IMR-90 (cell line): ENCODE data around the gene TMCC1. TPM values are rescaled to one million over a fixed set of nuclear protein-coding genes. Genes with fewer than 3 reads are reported as not detected.

Experiments
- ATAC-seq: fragments of 200-7000 bp; cut with Tn5 transposase; 2 replicates; pipeline ENCODE4 v1.9.1; 2020; ENCODE audit warnings: low read depth, mild to moderate bottlenecking, moderate library complexity
- BruUV-seq: library from RNA; stranded (reverse); fragments of 400-500 nt; replicated peaks from 2 replicates; lab custom pipeline; 2021; lab: Mats Ljungman, UMichigan
- CTCF ChIA-PET: fragments of 300-600 bp; formaldehyde crosslinking; extraction: SDS; loops from one replicate; lab custom pipeline; 2021; ENCODE audit warnings: antibody characterized with exemption; lab: Yijun Ruan, JAX
- POLR2A ChIA-PET: fragments of 300-600 bp; sonication (Branson Sonifier 250); formaldehyde crosslinking; loops from one replicate; lab custom pipeline; 2022; ENCODE audit warnings: antibody characterized with exemption; ENCODE audit not compliant: unreplicated experiment; lab: Charles Lee
- DNase-seq: peaks from one replicate; pipeline ENCODE4 v3.0.0; 2013
- H2AFZ ChIP-seq: replicated peaks from 2 replicates; pipeline ENCODE3; 2013; ENCODE audit warnings: low read length, mild to moderate bottlenecking; ENCODE audit not compliant: poor library complexity
- H2AK5ac ChIP-seq: 2 replicates; pipeline ENCODE4 v1.6.1; 2013; ENCODE audit warnings: low read depth, low read length, inconsistent platforms
- H2AK9ac ChIP-seq: replicated peaks from 2 replicates; pipeline ENCODE3; 2013; ENCODE audit warnings: mild to moderate bottlenecking, low read depth, low read length, moderate library complexity; ENCODE audit not compliant: poor library complexity
- H2BK120ac ChIP-seq: 2 replicates; pipeline ENCODE4 v1.6.1; 2013; ENCODE audit warnings: low read depth, low read length, inconsistent platforms
- H2BK15ac ChIP-seq: 3 replicates; pipeline ENCODE4 v1.6.1; 2013; ENCODE audit warnings: low read depth, low read length, inconsistent platforms
- H2BK20ac ChIP-seq: 2 replicates; pipeline ENCODE4 v1.6.1; 2013; ENCODE audit warnings: low read depth, mild to moderate bottlenecking, inconsistent platforms, low read length, moderate library complexity
- H2BK5ac ChIP-seq: 2 replicates; pipeline ENCODE4 v1.6.1; 2013; ENCODE audit warnings: mild to moderate bottlenecking, low read depth, low read length, inconsistent platforms; ENCODE audit not compliant: poor library complexity, severe bottlenecking
- H3K14ac ChIP-seq: replicated peaks from 2 replicates; pipeline ENCODE4 v1.6.1; 2013; ENCODE audit warnings: low read depth, low read length, inconsistent platforms
- H3K18ac ChIP-seq: 2 replicates; pipeline ENCODE4 v1.6.1; 2013; ENCODE audit warnings: low read depth, low read length, control low read depth
- H3K23ac ChIP-seq: 2 replicates; pipeline ENCODE4 v1.6.1; 2013; ENCODE audit warnings: low read depth, low read length, inconsistent platforms
- H3K27ac ChIP-seq: 2 replicates; pipeline ENCODE4 v1.5.1; 2013; ENCODE audit warnings: mild to moderate bottlenecking, control low read depth, low read length; ENCODE audit not compliant: insufficient read depth
- H3K27me3 ChIP-seq: 2 replicates; pipeline ENCODE4 v1.6.1; 2013; ENCODE audit warnings: low read length; ENCODE audit not compliant: control insufficient read depth, insufficient read depth
- H3K36me3 ChIP-seq: 2 replicates; pipeline ENCODE4 v1.6.1; 2013; ENCODE audit warnings: low read length, mixed read lengths; ENCODE audit not compliant: control insufficient read depth, insufficient read depth
- H3K4ac ChIP-seq: 2 replicates; pipeline ENCODE4 v1.6.1; 2013; ENCODE audit warnings: low read depth, low read length, inconsistent platforms
- H3K4me1 ChIP-seq: 2 replicates; pipeline ENCODE4 v1.6.1; 2013; ENCODE audit warnings: low read length, mixed read lengths; ENCODE audit not compliant: control insufficient read depth, insufficient read depth
- H3K4me2 ChIP-seq: 2 replicates; pipeline ENCODE4 v1.6.1; 2013; ENCODE audit warnings: low read depth, mild to moderate bottlenecking, control low read depth, low read length, moderate library complexity
- H3K4me3 ChIP-seq: 2 replicates; pipeline ENCODE4 v1.5.1; 2013; ENCODE audit warnings: low read depth, mild to moderate bottlenecking, control low read depth, low read length, moderate library complexity; ENCODE audit not compliant: insufficient read depth
- H3K56ac ChIP-seq: 2 replicates; pipeline ENCODE4 v1.6.1; 2013; ENCODE audit warnings: low read length, inconsistent platforms; ENCODE audit not compliant: insufficient read depth; ENCODE audit errors: extremely low read depth
- H3K79me1 ChIP-seq, 2 experiments: 2 replicates each; pipeline ENCODE4 v1.6.1; 2013; ENCODE audit warnings: low read length in 2 of 2, inconsistent platforms in 1 of 2, low read depth in 1 of 2
- H3K9ac ChIP-seq: 2 replicates; pipeline ENCODE4 v1.6.1; 2013; ENCODE audit warnings: low read depth, low read length, control low read depth
- H3K9me1 ChIP-seq: 2 replicates; pipeline ENCODE4 v1.6.1; 2013; ENCODE audit warnings: low read length, inconsistent platforms; ENCODE audit not compliant: insufficient read depth
- H3K9me3 ChIP-seq: 2 replicates; pipeline ENCODE4 v1.6.1; 2013; ENCODE audit warnings: low read length; ENCODE audit not compliant: control insufficient read depth, insufficient read depth
- H4K20me1 ChIP-seq: 2 replicates; pipeline ENCODE4 v1.6.1; 2013; ENCODE audit warnings: low read length, inconsistent platforms; ENCODE audit not compliant: insufficient read depth
- H4K5ac ChIP-seq: 2 replicates; pipeline ENCODE4 v1.6.1; 2013; ENCODE audit warnings: mild to moderate bottlenecking, low read depth, low read length, control low read depth
- H4K8ac ChIP-seq, 2 experiments: 2 replicates each; pipeline ENCODE4 v1.6.1; 2013; ENCODE audit warnings: low read depth in 2 of 2, low read length in 2 of 2, control low read depth in 1 of 2, inconsistent platforms in 1 of 2
- H4K91ac ChIP-seq: 2 replicates; pipeline ENCODE4 v1.6.1; 2013; ENCODE audit warnings: low read depth, low read length, inconsistent platforms; ENCODE audit not compliant: insufficient read depth
- CHD1 ChIP-seq: IDR thresholded peaks from 2 replicates; pipeline ENCODE4 v1.6.1; 2012; ENCODE audit warnings: low read depth, low read length, improper control_type of control experiment
- CTCF ChIP-seq: conservative IDR thresholded peaks from 2 replicates; pipeline ENCODE4 v1.5.1; 2012; ENCODE audit warnings: mild to moderate bottlenecking, low read depth, low read length, improper control_type of control experiment
- FOS ChIP-seq: fragments of 150-350 bp; IDR thresholded peaks from 2 replicates; pipeline ENCODE4 v1.6.1; 2016; ENCODE audit warnings: low read depth, low read length
- MAFK ChIP-seq: IDR thresholded peaks from 2 replicates; pipeline ENCODE4 v1.6.1; 2012; ENCODE audit warnings: low read depth, low read length, improper control_type of control experiment
- MXI1 ChIP-seq: IDR thresholded peaks from 2 replicates; pipeline ENCODE4 v1.6.1; 2012; ENCODE audit warnings: low read depth, mild to moderate bottlenecking, low read length, moderate library complexity, borderline replicate concordance
- POLR2A ChIP-seq: IDR thresholded peaks from 2 replicates; pipeline ENCODE4 v1.6.1; 2012; ENCODE audit warnings: mild to moderate bottlenecking, low read depth, low read length
- RAD21 ChIP-seq: IDR thresholded peaks from 2 replicates; pipeline ENCODE4 v1.6.1; 2012; ENCODE audit warnings: low read length, improper control_type of control experiment
- RFX5 ChIP-seq: IDR thresholded peaks from 2 replicates; pipeline ENCODE4 v1.8.0; 2012; ENCODE audit warnings: low read depth, mild to moderate bottlenecking, low read length, moderate library complexity
- SMC3 ChIP-seq: fragments of 150-350 bp; IDR thresholded peaks from 2 replicates; pipeline ENCODE4 v1.6.1; 2016; ENCODE audit warnings: low read depth, mild to moderate bottlenecking, antibody characterized with exemption, low read length, moderate library complexity
- WGBS, 2 experiments: methylation state at CpG; one replicate each; pipeline versions ENCODE4 v1.1.5 to v1.1.7; 2013; ENCODE audit warnings: missing lambda C conversion rate in 2 of 2; ENCODE audit not compliant: insufficient read length in 1 of 2; ENCODE audit errors: extremely low coverage in 2 of 2; 5-methylcytosine and 5-hydroxymethylcytosine counted together
- dilution Hi-C: fragments of 300-500 bp; cut with HindIII; formaldehyde crosslinking; loops from one replicate; pipeline ENCODE4 v1.14.3; 2018; ENCODE audit warnings: low sequenced_read_pairs; ENCODE audit not compliant: unreplicated experiment
- in situ Hi-C: fragments of 300-500 bp; cut with MboI; formaldehyde crosslinking; loops from 3 replicates; pipeline ENCODE4 v1.14.3; 2019; ENCODE audit warnings: low sequenced_read_pairs, inconsistent platforms, mixed read lengths
- intact Hi-C: fragments of 100-400 bp; cut with micrococcal nuclease; formaldehyde crosslinking; loops from 2 replicates; pipeline ENCODE4 v1.10.0; 2022
- polyA plus RNA-seq, 3 experiments: library from polyadenylated mRNA; depleted of rRNA; stranded (reverse); fragments of >200 nt; gene quantifications; 2 replicates each; pipeline ENCODE4 v1.2.3, GENCODE V29; 2012; ENCODE audit warnings: low replicate concordance in 1 of 3
- total RNA-seq: library from RNA; depleted of rRNA; stranded (reverse); fragments of >200 nt; gene quantifications from 2 replicates; pipeline ENCODE4 v1.2.3, GENCODE V29; 2012

Gene TMCC1
- total and polyA plus RNA-seq, 2 of the 4 experiments (the other 2 are of a cell fraction), result 5.0 to 7.3 TPM

- TF ChIP-seq MAFK, result no peak
Observed at GRCh38 chr3:129623447-129624118, 269.9 kb downstream of the TMCC1 start (continued).

GRCh38 chr3:129622933-129623332 is 270.6 kb downstream of the TMCC1 start:
- no peak overlapping the region; the same call in 1 of the 2 replicates for H3K4ac ChIP-seq
- in situ Hi-C loops, result loop anchor here (25.0 kb wide), 1 partner anchor 236 kb away; no protein-coding TSS in a partner anchor
- no peak overlapping the region for H3K18ac ChIP-seq
- no peak overlapping the region for H3K4me3 ChIP-seq
- no peak overlapping the region for H3K27ac ChIP-seq
- peak overlapping the region; percentile 29 for H2AFZ ChIP-seq
- H2AK5ac ChIP-seq, result peak overlapping the region; percentile 24; the same call in 1 of the 2 replicates
- BruUV-seq, result no TSS peak
- H3K36me3 ChIP-seq, result no peaks in the 10 kb centered on the region
- no CpG with 5 or more reads among the region's 10 CpGs for WGBS, 2 experiments
- H2BK20ac ChIP-seq, result no peak overlapping the region
- no peaks in the 10 kb centered on the region for H3K27me3 ChIP-seq
- DNase-seq (no peak), ATAC-seq (no peak)
- no peaks in the 10 kb centered on the region for H4K20me1 ChIP-seq
- no peak overlapping the region for H2BK5ac ChIP-seq
- no peak overlapping the region for H2BK15ac ChIP-seq
- H3K4me1 ChIP-seq, result peaks cover 20% of the 10 kb centered on the region
- H3K9me1 ChIP-seq, result peaks cover 11% of the 10 kb centered on the region
- H4K5ac ChIP-seq, result no peak overlapping the region
- H3K23ac ChIP-seq, result no peak overlapping the region
- no peak overlapping the region for H3K14ac ChIP-seq
- H3K4me2 ChIP-seq, result no peak overlapping the region
- H2BK120ac ChIP-seq, result no peak overlapping the region
- no peak overlapping the region for H3K9ac ChIP-seq
- ChIA-PET CTCF (no interaction called here), POLR2A (no interaction called here)
- H4K8ac ChIP-seq, result no peak overlapping the region
- no peaks in the 10 kb centered on the region for H3K9me3 ChIP-seq
- H3K56ac ChIP-seq, result no peak overlapping the region
- no peak overlapping the region for H2AK9ac ChIP-seq
- H3K79me1 ChIP-seq, result peaks cover 0 to 8% of the 10 kb centered on the region in 2 experiments; a peak in 1 of 4 replicates
- intact Hi-C loops, result loop anchor here (10.0 kb wide), 1 partner anchor 382 kb away; no protein-coding TSS in a partner anchor
- dilution Hi-C loops, result no loop called here
- H4K91ac ChIP-seq, result no peak overlapping the region; the same call in 1 of the 2 replicates
- TF ChIP-seq CTCF (no peak), MAFK (no peak), POLR2A (no peak), RAD21 (no peak), MXI1 (no peak), RFX5 (no peak), FOS (no peak), CHD1 (no peak), SMC3 (no peak)
